Retina (tissue), 1 donor: Measurements from ENCODE around the gene CSRNP3.
"Not testable (repeated sequence)": the region's sequence is repeated elsewhere in the genome, so short reads cannot be mapped to it uniquely, and the experiment has no call there.

ENCODE experiments used
- DNase-seq: peaks from one replicate; pipeline ENCODE4 v3.0.0-alpha.2; 2016

Gene CSRNP3

GRCh38 chr2:165547900-165548299 lies 78.4 kb downstream of the CSRNP3 start:
- no peak for DNase-seq

GRCh38 chr2:165549619-165550018 lies 80.1 kb downstream of the CSRNP3 start:
- DNase-seq: no peak

GRCh38 chr2:165558832-165559231 lies 89.3 kb downstream of the CSRNP3 start:
- DNase-seq: no peak

- no peak for DNase-seq
These were observed 91.0 kb downstream of the CSRNP3 start for GRCh38 chr2:165560377-165560988.

- no peak for DNase-seq
These were observed 92.0 kb downstream of the CSRNP3 start for GRCh38 chr2:165561516-165561915.

- DNase-seq: no peak
These were observed 92.7 kb downstream of the CSRNP3 start for GRCh38 chr2:165562233-165562632.

- no peak for DNase-seq
These were observed 94.1 kb downstream of the CSRNP3 start for GRCh38 chr2:165563468-165564225.

GRCh38 chr2:165566008-165566407 lies 96.5 kb downstream of the CSRNP3 start:
- no peak for DNase-seq

GRCh38 chr2:165567273-165567672 lies 97.8 kb downstream of the CSRNP3 start:
- no peak for DNase-seq

GRCh38 chr2:165568361-165568760 lies 98.9 kb downstream of the CSRNP3 start:
- no peak for DNase-seq

- no peak for DNase-seq
These were observed 102.0 kb downstream of the CSRNP3 start for GRCh38 chr2:165571477-165571876.

- peak; percentile 65 for DNase-seq
These were observed 102.7 kb downstream of the CSRNP3 start for GRCh38 chr2:165572151-165572550.

GRCh38 chr2:165573534-165574461 lies 104.3 kb downstream of the CSRNP3 start:
- peak; percentile 91 for DNase-seq

- no peak for DNase-seq
These were observed 105.6 kb downstream of the CSRNP3 start for GRCh38 chr2:165575044-165575615.

- no peak for DNase-seq
These were observed 107.1 kb downstream of the CSRNP3 start for GRCh38 chr2:165576409-165577154.

- DNase-seq: no peak
These were observed 112.9 kb downstream of the CSRNP3 start for GRCh38 chr2:165582409-165582808.

GRCh38 chr2:165582863-165583506 lies 113.5 kb downstream of the CSRNP3 start:
- no peak for DNase-seq

GRCh38 chr2:165584126-165584654 lies 114.7 kb downstream of the CSRNP3 start:
- DNase-seq: no peak

- no peak for DNase-seq
These were observed 116.5 kb downstream of the CSRNP3 start for GRCh38 chr2:165586019-165586418.

- DNase-seq: no peak
These were observed 117.9 kb downstream of the CSRNP3 start for GRCh38 chr2:165587335-165587938.

GRCh38 chr2:165590999-165591398 lies 121.5 kb downstream of the CSRNP3 start:
- not testable (repeated sequence) for DNase-seq
